Measurements from ENCODE around the gene KHDC3L.

GRCh38 chr6:73391675-73392074 is 29.2 kb downstream of the KHDC3L start:
- TF ChIP-seq CTCF (optimal IDR thresholded peaks at IDR 0.05 in 1 of 3, IDR thresholded peaks at IDR 0.05 in 1 of 3, conservative IDR thresholded peaks at IDR 0.05 in 1 of 3; ENCODE audit: extremely low read depth in 1 of 3, insufficient read depth in 2 of 3, low read length in 3 of 3), result no peak
- TF ChIP-seq EZH2 (IDR thresholded peaks at IDR 0.05; ENCODE audit: low read length), result no peak

Measured in keratinocyte (primary cell).